K562 (cell line): ENCODE measurements around the gene PLEKHM3. TPM values are rescaled to one million over a fixed set of nuclear protein-coding genes. Genes with fewer than 3 reads are reported as not detected.

Experiments
- CEBPG ChIP-seq, 3 experiments: fragments of 200-800 bp in 1 of 3; sonication (Bioruptor generic) in 1 of 3; sonication (generic) in 1 of 3; formaldehyde crosslinking in 1 of 3; IDR thresholded peaks in 2 of 3; conservative IDR thresholded peaks in 1 of 3; 2 replicates each; pipeline versions ENCODE4 v1.6.1 to v1.8.0; 2016 to 2022; ENCODE audit warnings: missing compliant biosample characterization in 2 of 3, missing genetic modification characterization in 2 of 3, mild to moderate bottlenecking in 1 of 3, missing genetic modification reagents in 1 of 3
- E2F3 ChIP-seq: fragments of 250-450 bp; sonication (Bioruptor Pico); IDR thresholded peaks from 2 replicates; pipeline ENCODE4 v1.4.0; 2020; ENCODE audit warnings: mild to moderate bottlenecking
- EP300 ChIP-seq: IDR thresholded peaks from 2 replicates; pipeline ENCODE4 v1.6.1; 2012; ENCODE audit warnings: low read length, improper control_type of control experiment
- POLR2A ChIP-seq: fragments of 450-650 bp; conservative IDR thresholded peaks from 2 replicates; pipeline ENCODE4 v1.6.1; 2016
- RAD21 ChIP-seq, 2 experiments: fragments of 250-450 bp in 1 of 2; fragments of 450-650 bp in 1 of 2; sonication (Bioruptor Pico) in 1 of 2; formaldehyde crosslinking in 1 of 2; IDR thresholded peaks in 1 of 2; conservative IDR thresholded peaks in 1 of 2; 2 replicates each; pipeline versions ENCODE4 v1.4.0 to v1.8.0; 2020 to 2022; ENCODE audit warnings: mild to moderate bottlenecking in 2 of 2, moderate library complexity in 1 of 2
- ZFP30 ChIP-seq: fragments of 250-450 bp; sonication (Bioruptor Pico); IDR thresholded peaks from 2 replicates; pipeline ENCODE4 v1.8.0; 2022; ENCODE audit warnings: moderate library complexity, mild to moderate bottlenecking, inconsistent platforms, borderline replicate concordance
- ZNF263 ChIP-seq: sonication (generic); formaldehyde crosslinking; IDR thresholded peaks from 2 replicates; pipeline ENCODE4 v1.8.0; 2022; ENCODE audit warnings: mild to moderate bottlenecking, missing genetic modification reagents, borderline replicate concordance
- ZNF274 ChIP-seq: IDR thresholded peaks from 2 replicates; pipeline ENCODE4 v1.6.1; 2011; ENCODE audit warnings: low read depth, mild to moderate bottlenecking, low read length, moderate library complexity, borderline replicate concordance
- ZNF354B ChIP-seq: fragments of 250-450 bp; sonication (Bioruptor Pico); IDR thresholded peaks from 2 replicates; pipeline ENCODE4 v1.4.0; 2020
- ZNF707 ChIP-seq: fragments of 250-450 bp; sonication (Bioruptor Pico); conservative IDR thresholded peaks from 2 replicates; pipeline ENCODE4 v1.8.0; 2022; ENCODE audit warnings: inconsistent platforms, mild to moderate bottlenecking, moderate library complexity
- polyA plus RNA-seq, 8 experiments: library from polyadenylated mRNA; depleted of rRNA in 4 of 8; stranded (reverse) in 5 of 8; unstranded in 3 of 8; fragments of >200 nt; fragmentation: Nextera tagmentation in 2 of 8; fragmentation: Illumina TruSeq in 1 of 8; extraction: Ambion mirVana in 2 of 8; extraction: Trizol in 1 of 8; gene quantifications; 2 replicates each; pipeline versions ENCODE4 v1.2.1 to v1.2.3, GENCODE V29; 2011 to 2014; ENCODE audit warnings: inconsistent platforms in 1 of 8, missing spikeins in 1 of 8
- total RNA-seq, 7 experiments: library from RNA; depleted of rRNA in 6 of 7; stranded (reverse); fragments of >200 nt in 6 of 7; fragmentation: Illumina TruSeq in 2 of 7; extraction: Trizol in 2 of 7; gene quantifications; 2 replicates each; pipeline versions ENCODE4 v1.2.1 to v1.2.3, GENCODE V29; 2011 to 2021; ENCODE audit warnings: low replicate concordance in 1 of 7
- TF ChIP-seq, protein P1 (sequence below): sonication (generic); formaldehyde crosslinking; IDR thresholded peaks from 2 replicates; pipeline ENCODE4 v1.8.1; 2023; ENCODE audit warnings: mild to moderate bottlenecking, missing genetic modification reagents

Gene PLEKHM3
- total and polyA plus RNA-seq, 9 of the 15 experiments (the other 6 are each of a cell fraction or from before 2014, with no cell fraction given), result 0.24 to 1.6 (median 1.0) TPM

DNA sequence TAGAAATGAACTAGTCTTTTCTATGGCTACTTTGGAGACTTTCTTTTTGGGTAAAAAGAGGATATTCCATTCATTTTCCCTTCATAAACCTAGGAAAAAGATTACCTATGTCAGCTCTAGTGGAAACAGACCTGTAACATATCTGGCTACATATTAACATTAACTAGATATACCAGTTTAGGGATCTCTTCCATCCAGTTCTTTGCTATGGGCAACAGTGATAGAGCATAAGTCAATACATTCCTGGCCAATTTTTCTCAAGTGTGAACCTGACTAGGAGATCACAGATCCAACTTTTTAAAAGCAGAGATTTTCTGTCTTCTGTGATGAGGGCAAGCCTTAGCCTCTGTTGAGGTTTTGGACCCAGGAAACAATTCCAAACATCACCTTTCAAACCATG is 34.5 kb downstream of the PLEKHM3 start (continued):
- TF ChIP-seq, protein P1, sequence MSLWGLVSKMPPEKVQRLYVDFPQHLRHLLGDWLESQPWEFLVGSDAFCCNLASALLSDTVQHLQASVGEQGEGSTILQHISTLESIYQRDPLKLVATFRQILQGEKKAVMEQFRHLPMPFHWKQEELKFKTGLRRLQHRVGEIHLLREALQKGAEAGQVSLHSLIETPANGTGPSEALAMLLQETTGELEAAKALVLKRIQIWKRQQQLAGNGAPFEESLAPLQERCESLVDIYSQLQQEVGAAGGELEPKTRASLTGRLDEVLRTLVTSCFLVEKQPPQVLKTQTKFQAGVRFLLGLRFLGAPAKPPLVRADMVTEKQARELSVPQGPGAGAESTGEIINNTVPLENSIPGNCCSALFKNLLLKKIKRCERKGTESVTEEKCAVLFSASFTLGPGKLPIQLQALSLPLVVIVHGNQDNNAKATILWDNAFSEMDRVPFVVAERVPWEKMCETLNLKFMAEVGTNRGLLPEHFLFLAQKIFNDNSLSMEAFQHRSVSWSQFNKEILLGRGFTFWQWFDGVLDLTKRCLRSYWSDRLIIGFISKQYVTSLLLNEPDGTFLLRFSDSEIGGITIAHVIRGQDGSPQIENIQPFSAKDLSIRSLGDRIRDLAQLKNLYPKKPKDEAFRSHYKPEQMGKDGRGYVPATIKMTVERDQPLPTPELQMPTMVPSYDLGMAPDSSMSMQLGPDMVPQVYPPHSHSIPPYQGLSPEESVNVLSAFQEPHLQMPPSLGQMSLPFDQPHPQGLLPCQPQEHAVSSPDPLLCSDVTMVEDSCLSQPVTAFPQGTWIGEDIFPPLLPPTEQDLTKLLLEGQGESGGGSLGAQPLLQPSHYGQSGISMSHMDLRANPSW (CRISPR knock-in tag), result no peak
- no peak for TF ChIP-seq POLR2A
- no peak for TF ChIP-seq RAD21 (CRISPR knock-in tag; conservative IDR thresholded peaks at IDR 0.05 in 1 of 2, IDR thresholded peaks at IDR 0.05 in 1 of 2)
- no peak for TF ChIP-seq ZNF707
- no peak for TF ChIP-seq ZNF274
- TF ChIP-seq CEBPG (CRISPR knock-in tag; IDR thresholded peaks at IDR 0.05), result no peak
- no peak for TF ChIP-seq CEBPG (tag; conservative IDR thresholded peaks at IDR 0.05 in 1 of 2, IDR thresholded peaks at IDR 0.05 in 1 of 2)
- no peak for TF ChIP-seq EP300
- no peak for TF ChIP-seq ZNF354B (CRISPR knock-in tag)
- TF ChIP-seq E2F3 (CRISPR knock-in tag), result no peak
- no peak for TF ChIP-seq ZFP30 (CRISPR knock-in tag)
- TF ChIP-seq ZNF263 (CRISPR knock-in tag), result no peak
- TF ChIP-seq, all 486 proteins: peak for 0
